Fibroblast of villous mesenchyme (primary cell): ENCODE data around the gene CSTF1. TPM values are rescaled to one million over a fixed set of nuclear protein-coding genes. Genes with fewer than 3 reads are reported as not detected.

ENCODE experiments used
- DNase-seq: peaks from one replicate; pipeline ENCODE4 v3.0.0-alpha.2; 2010; ENCODE audit warnings: low read depth
- H3K4me3 ChIP-seq: 2 replicates; pipeline ENCODE4 v1.5.1; 2011; ENCODE audit warnings: low read depth, mild to moderate bottlenecking, low read length
- total RNA-seq: library from RNA; depleted of rRNA; stranded (reverse); fragments of >200 nt; gene quantifications from 2 replicates; pipeline ENCODE4 v1.2.3, GENCODE V29; 2012
- TF ChIP-seq, protein P1 (sequence below): IDR thresholded peaks from 2 replicates; pipeline ENCODE4 v1.5.1; 2012; ENCODE audit warnings: low read depth, mild to moderate bottlenecking, low read length; ENCODE audit not compliant: insufficient read depth

The CSTF1 gene
- total RNA-seq, 1 donor: 40.6 TPM

DNA sequence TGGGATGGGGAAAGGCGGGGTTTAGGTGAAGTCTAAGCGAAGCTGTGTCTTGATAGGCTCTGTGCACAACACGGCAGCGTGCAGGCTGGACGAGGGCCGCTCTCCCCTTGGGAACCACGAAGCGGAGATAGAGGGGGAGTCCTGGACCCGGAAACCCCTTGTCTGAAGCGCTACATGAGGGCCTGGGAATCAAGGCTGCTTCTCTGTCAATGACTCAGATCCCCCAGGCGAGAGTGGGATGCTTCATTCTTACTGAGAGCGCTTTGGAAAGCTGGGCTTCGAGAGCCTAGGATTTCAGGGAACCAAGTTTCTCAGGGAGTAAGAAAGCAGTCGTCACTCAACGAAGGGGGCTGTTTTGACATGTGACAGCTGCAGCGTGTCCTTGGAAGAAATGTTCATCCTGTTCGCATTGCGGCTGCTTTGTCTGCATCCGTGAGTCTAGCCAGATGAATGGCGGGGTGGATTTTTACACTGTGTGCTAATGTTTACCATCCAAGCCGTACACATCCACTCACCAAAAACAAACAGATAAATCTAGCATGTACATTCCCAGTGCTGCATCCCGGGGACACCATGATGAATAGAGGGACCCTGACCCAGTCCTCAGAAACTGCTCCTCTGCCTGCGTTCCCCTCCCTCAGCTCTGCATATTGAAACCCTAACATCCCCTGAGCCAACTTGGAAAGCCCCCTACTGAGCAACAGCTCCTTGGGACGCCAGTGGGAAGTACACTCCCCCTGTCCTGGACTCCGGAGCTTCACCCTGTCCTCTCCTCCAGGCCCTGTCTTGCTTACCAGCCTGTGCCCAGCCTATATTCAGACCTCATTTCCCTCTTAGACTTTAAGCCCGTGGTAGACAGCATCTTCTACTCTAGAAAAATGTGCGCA, 51.5 kb downstream of the CSTF1 start:
- TF ChIP-seq, protein P1, sequence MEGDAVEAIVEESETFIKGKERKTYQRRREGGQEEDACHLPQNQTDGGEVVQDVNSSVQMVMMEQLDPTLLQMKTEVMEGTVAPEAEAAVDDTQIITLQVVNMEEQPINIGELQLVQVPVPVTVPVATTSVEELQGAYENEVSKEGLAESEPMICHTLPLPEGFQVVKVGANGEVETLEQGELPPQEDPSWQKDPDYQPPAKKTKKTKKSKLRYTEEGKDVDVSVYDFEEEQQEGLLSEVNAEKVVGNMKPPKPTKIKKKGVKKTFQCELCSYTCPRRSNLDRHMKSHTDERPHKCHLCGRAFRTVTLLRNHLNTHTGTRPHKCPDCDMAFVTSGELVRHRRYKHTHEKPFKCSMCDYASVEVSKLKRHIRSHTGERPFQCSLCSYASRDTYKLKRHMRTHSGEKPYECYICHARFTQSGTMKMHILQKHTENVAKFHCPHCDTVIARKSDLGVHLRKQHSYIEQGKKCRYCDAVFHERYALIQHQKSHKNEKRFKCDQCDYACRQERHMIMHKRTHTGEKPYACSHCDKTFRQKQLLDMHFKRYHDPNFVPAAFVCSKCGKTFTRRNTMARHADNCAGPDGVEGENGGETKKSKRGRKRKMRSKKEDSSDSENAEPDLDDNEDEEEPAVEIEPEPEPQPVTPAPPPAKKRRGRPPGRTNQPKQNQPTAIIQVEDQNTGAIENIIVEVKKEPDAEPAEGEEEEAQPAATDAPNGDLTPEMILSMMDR: no peak
- no peak for DNase-seq
- H3K4me3 ChIP-seq: no peak overlapping the region

DNA sequence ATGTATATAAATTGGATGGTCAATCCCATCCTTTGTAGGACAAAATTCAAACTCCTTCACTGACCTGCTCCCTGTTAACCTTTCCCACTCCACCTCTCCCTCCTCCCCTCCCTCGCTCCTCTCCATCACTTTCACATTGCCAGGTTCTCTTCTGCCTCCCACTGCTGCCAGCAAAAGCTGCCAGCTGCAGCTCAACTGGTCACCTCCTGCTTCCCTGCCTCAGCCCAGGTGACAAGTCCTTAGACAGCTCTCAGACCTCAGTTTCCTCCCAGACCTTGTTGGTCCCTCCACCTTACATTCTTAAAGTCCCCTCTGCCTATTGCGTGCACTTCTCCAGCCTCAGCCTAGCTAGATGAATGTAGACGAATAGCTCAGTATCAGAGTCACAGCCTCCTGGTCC, 52.7 kb downstream of the CSTF1 start:
- TF ChIP-seq, protein P1: no peak
- no peak for DNase-seq
- H3K4me3 ChIP-seq: no peak overlapping the region

DNA sequence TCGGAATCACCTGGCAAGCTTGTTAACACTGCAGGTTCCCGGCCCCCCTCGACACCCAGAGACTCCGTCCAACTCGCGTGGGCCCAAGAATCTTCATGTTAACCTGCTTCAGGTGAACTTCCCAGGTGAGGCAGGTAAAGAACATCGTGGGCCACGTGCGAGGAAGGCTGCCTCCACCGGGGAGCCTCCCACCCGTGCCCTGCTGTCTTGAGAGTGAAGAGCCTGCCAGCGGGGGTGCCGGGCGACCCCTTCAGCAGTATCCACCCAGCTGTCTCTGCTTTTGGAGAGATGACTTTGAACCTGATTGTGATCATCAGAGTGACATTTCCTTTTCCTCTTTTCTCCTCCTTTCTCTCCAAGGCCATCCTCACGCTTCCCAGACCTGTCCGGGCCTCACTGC, 53.1 kb downstream of the CSTF1 start:
- TF ChIP-seq, protein P1: no peak
- H3K4me3 ChIP-seq: no peak overlapping the region
- DNase-seq: no peak

DNA sequence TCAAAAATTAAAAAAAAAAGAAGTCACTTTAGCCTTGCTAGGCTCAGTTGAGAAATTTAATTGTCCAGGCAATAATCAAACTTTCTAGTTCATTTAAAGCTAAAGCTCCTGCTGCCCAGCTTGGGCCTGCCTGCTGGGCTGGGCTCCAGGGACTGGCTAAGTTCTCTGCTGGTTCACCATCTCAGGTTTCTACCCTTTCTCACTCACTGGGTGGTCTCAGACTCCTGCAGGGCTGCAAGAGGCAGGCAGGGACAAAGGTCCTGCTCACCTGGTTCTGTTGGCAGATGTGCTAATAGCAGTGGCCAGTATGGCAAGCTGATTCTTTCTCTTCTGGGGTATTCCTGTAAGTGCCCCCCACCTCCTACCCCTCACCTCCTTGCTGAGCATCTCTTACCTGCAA, 54.8 kb downstream of the CSTF1 start:
- TF ChIP-seq, protein P1: no peak
- no peak for DNase-seq
- H3K4me3 ChIP-seq: no peak overlapping the region

DNA sequence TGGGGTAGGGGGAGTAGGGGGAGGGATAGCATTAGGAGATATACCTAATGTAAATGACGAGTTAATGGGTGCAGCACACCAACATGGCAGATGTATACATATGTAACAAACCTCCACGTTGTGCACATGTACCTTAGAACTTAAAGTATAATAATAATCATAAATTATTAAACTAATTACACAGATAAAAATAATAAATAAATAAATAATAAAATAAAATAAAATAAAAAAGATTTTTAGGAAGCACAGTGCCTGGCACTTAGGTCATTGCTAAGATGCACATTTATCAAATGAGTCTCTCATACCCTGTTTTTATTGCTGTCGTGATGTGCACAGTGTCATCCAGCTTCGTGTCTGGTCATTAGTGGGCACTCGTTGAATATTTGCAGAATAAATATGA, 57.0 kb downstream of the CSTF1 start:
- TF ChIP-seq, protein P1: no peak
- no peak overlapping the region for H3K4me3 ChIP-seq
- DNase-seq: no peak

DNA sequence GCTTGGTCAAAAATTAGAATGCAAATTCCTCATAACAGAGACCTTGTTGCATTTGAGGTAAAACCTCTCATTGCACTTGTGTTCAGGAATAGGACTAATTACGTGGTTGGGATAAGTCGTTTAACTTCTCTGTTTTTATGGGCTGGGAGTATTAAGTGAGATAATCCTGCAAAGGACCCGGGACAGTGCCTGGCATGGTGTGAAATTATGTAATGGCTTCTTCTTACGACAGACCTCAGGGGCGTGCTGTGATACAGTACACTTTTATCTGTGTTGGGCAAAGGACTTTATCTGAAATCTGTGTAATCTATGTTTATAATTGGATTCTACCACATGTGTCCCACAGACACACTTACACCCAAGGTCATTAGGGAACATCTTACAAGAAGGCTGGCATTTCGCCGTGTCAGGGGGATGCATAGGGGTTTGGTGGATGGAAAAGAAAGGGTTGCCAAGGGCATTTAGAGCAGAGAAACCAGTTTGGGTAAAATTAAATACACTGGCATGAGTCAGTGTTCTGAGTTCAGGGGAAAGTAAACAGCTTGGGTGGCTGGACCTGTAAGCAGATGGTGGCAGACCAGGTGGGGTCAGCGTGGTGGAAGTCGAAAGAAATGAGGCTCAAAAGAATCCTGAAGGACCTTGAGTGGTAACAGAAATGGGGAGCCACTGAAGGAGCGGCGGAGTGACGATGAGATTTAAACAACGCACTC, 58.8 kb downstream of the CSTF1 start:
- H3K4me3 ChIP-seq: peak overlapping the region; percentile 12
- TF ChIP-seq, protein P1: no peak

More for the DNA sequence above, 58.8 kb downstream of the CSTF1 start:
- DNase-seq: peak; percentile 91
